SH-SY5Y (cell line): ENCODE results near the gene L2HGDH.

ENCODE experiments used
- GATA2 ChIP-seq: IDR thresholded peaks from 2 replicates; pipeline ENCODE4 v1.6.1; 2011; ENCODE audit warnings: mild to moderate bottlenecking, low read depth, low read length
- GATA3 ChIP-seq: IDR thresholded peaks from 2 replicates; pipeline ENCODE4 v1.6.1; 2011; ENCODE audit warnings: low read depth, mild to moderate bottlenecking, low read length, moderate library complexity

GRCh38 chr14:50231475-50232275 lies 80.4 kb downstream of the L2HGDH start, which contains the start of gene SOS2:
- TF ChIP-seq GATA3 (no peak), GATA2 (no peak)
